Suppressor macrophage treated with lipopolysaccharide for 1 hour (primary cell): ENCODE results near the gene TCF4.
A peak's percentile ranks its signal among the peaks of the same experiment; 100 is the strongest.

Source experiments
- DNase-seq, 3 donors: peaks; one replicate each; pipeline ENCODE4 v3.0.0-alpha.2; 2020 to 2022

Gene TCF4

GRCh38 chr18:55432307-55433040 lies 155.5 kb downstream of the TCF4 start:
- DNase-seq, result no peak

GRCh38 chr18:55430026-55430425 lies 158.0 kb downstream of the TCF4 start:
- DNase-seq, result no peak

GRCh38 chr18:55427951-55428350 lies 160.0 kb downstream of the TCF4 start:
- no peak for DNase-seq

GRCh38 chr18:55425698-55426097 lies 162.3 kb downstream of the TCF4 start:
- DNase-seq, result no peak

- DNase-seq, result peak in 2 of 3 donors; percentile 4 to 5
Measured at GRCh38 chr18:55422456-55423180, 165.4 kb downstream of the TCF4 start.

- DNase-seq, result no peak
Measured at GRCh38 chr18:55421615-55422419, 166.2 kb downstream of the TCF4 start.

- DNase-seq, result no peak
Measured at GRCh38 chr18:55421308-55421614, 166.7 kb downstream of the TCF4 start.

- DNase-seq, result no peak
Measured at GRCh38 chr18:55420665-55421307, 167.2 kb downstream of the TCF4 start.

GRCh38 chr18:55419947-55420664 lies 167.9 kb downstream of the TCF4 start:
- peak; percentile 39 to 46 (median 46) for DNase-seq

- DNase-seq, result no peak
Measured at GRCh38 chr18:55419132-55419946, 168.7 kb downstream of the TCF4 start.

- peak in 1 of 3 donors; percentile 3 for DNase-seq
Measured at GRCh38 chr18:55418439-55418838, 169.6 kb downstream of the TCF4 start.

GRCh38 chr18:55416791-55417190 lies 171.2 kb downstream of the TCF4 start:
- no peak for DNase-seq

GRCh38 chr18:55415258-55415871 lies 172.6 kb downstream of the TCF4 start:
- peak; percentile 85 to 93 (median 91) for DNase-seq

GRCh38 chr18:55414475-55414874 lies 173.5 kb downstream of the TCF4 start:
- DNase-seq, result no peak

GRCh38 chr18:55413474-55413873 lies 174.5 kb downstream of the TCF4 start:
- DNase-seq, result peak in 1 of 3 donors; percentile 3

- DNase-seq, result no peak
Measured at GRCh38 chr18:55407774-55408535, 180.0 kb downstream of the TCF4 start.

GRCh38 chr18:55407191-55407590 lies 180.8 kb downstream of the TCF4 start:
- DNase-seq, result no peak

- DNase-seq, result no peak
Measured at GRCh38 chr18:55406451-55406991, 181.5 kb downstream of the TCF4 start.

- DNase-seq, result peak in 1 of 3 donors; percentile 21
Measured at GRCh38 chr18:55405893-55406406, 182.0 kb downstream of the TCF4 start.

GRCh38 chr18:55405475-55405874 lies 182.5 kb downstream of the TCF4 start:
- no peak for DNase-seq
